H1 (cell line): Measurements from ENCODE around the gene SMIM1. TPM values are rescaled to one million over a fixed set of nuclear protein-coding genes. Genes with fewer than 3 reads are reported as not detected.

Source experiments
- POLR2A ChIP-seq, 2 experiments: IDR thresholded peaks; 1 replicate in 1 of 2; 2 replicates in 1 of 2; pipeline ENCODE4 v1.6.1; 2011; ENCODE audit warnings: low read depth in 2 of 2, low read length in 2 of 2, mild to moderate bottlenecking in 2 of 2; ENCODE audit errors: control extremely low read depth in 1 of 2
- POU5F1 ChIP-seq: IDR thresholded peaks from 2 replicates; pipeline ENCODE4 v1.6.1; 2011; ENCODE audit warnings: low read depth, mild to moderate bottlenecking, low read length, moderate library complexity
- TAF7 ChIP-seq: optimal IDR thresholded peaks from 2 replicates; pipeline ENCODE3; 2011; ENCODE audit warnings: low read depth, mild to moderate bottlenecking, inconsistent platforms, low read length, moderate library complexity, borderline replicate concordance
- polyA plus RNA-seq, 7 experiments: library from polyadenylated mRNA; depleted of rRNA in 3 of 7; stranded (reverse) in 5 of 7; unstranded in 2 of 7; fragments of >200 nt in 5 of 7; fragments of 200-250 nt in 2 of 7; gene quantifications; 1 replicate in 5 of 7; 2 replicates in 1 of 7; 4 replicates in 1 of 7; pipeline versions ENCODE4 v1.2.1 to v1.2.3, GENCODE V29; 2011 to 2013; ENCODE audit warnings: missing spikeins in 2 of 7, mixed read lengths in 2 of 7
- total RNA-seq: library from RNA; stranded (reverse); fragmentation: NEBNext Ultra II Directional; extraction: Animal tissue kit (Norgen Biotek cat#: 25700); gene quantifications from 2 replicates; pipeline ENCODE4 v1.2.1, GENCODE V29; 2021

The SMIM1 gene
- total and polyA plus RNA-seq, 2 of the 8 experiments (the other 6 are each of a cell fraction or from before 2014, with no cell fraction given) = 7.7 to 9.7 TPM

GRCh38 chr1:3743826-3744225 is 28.7 kb upstream of the SMIM1 start (continued):
- TF ChIP-seq POU5F1 = no peak
- no peak for TF ChIP-seq POLR2A (IDR thresholded peaks at IDR 0.05; ENCODE audit: control extremely low read depth in 1 of 2, low read depth in 2 of 2, low read length in 2 of 2)
- TF ChIP-seq TAF7 = no peak
